ENCODE results near the gene EXOC4.
"Not testable (repeated sequence)": the region's sequence is repeated elsewhere in the genome, so short reads cannot be mapped to it uniquely, and the experiment has no call there.

EXOC4 gene

GRCh38 chr7:133584956-133585668 lies 332.2 kb downstream of the EXOC4 start:
- FAIRE-seq, result no peak

- FAIRE-seq, result no peak
Measured at GRCh38 chr7:133586253-133586652, 333.4 kb downstream of the EXOC4 start.

GRCh38 chr7:133587903-133588302 lies 335.0 kb downstream of the EXOC4 start:
- no peak for FAIRE-seq

GRCh38 chr7:133590795-133591194 lies 337.9 kb downstream of the EXOC4 start:
- no peak for FAIRE-seq

GRCh38 chr7:133591704-133592340 lies 338.9 kb downstream of the EXOC4 start:
- FAIRE-seq, result no peak

GRCh38 chr7:133593561-133593960 lies 340.7 kb downstream of the EXOC4 start:
- no peak for FAIRE-seq

GRCh38 chr7:133601617-133602016 lies 348.7 kb downstream of the EXOC4 start:
- no peak for FAIRE-seq

- no peak for FAIRE-seq
Measured at GRCh38 chr7:133602291-133602690, 349.4 kb downstream of the EXOC4 start.

- no peak for FAIRE-seq
Measured at GRCh38 chr7:133606991-133607390, 354.1 kb downstream of the EXOC4 start.

GRCh38 chr7:133609806-133610205 lies 356.9 kb downstream of the EXOC4 start:
- FAIRE-seq, result no peak

- FAIRE-seq, result no peak
Measured at GRCh38 chr7:133611955-133612354, 359.1 kb downstream of the EXOC4 start.

GRCh38 chr7:133613250-133613790 lies 360.4 kb downstream of the EXOC4 start:
- FAIRE-seq, result no peak

GRCh38 chr7:133614251-133614650 lies 361.4 kb downstream of the EXOC4 start:
- FAIRE-seq, result no peak

GRCh38 chr7:133618970-133619369 lies 366.1 kb downstream of the EXOC4 start:
- no peak for FAIRE-seq

- no peak for FAIRE-seq
Measured at GRCh38 chr7:133619491-133619890, 366.6 kb downstream of the EXOC4 start.

GRCh38 chr7:133623721-133624120 lies 370.8 kb downstream of the EXOC4 start:
- FAIRE-seq, result no peak

- no peak for FAIRE-seq
Measured at GRCh38 chr7:133625046-133625445, 372.2 kb downstream of the EXOC4 start.

GRCh38 chr7:133629701-133630100 lies 376.8 kb downstream of the EXOC4 start:
- FAIRE-seq, result no peak

- FAIRE-seq, result no peak
Measured at GRCh38 chr7:133633055-133633454, 380.2 kb downstream of the EXOC4 start.

- no peak for FAIRE-seq
Measured at GRCh38 chr7:133635541-133635940, 382.7 kb downstream of the EXOC4 start.

- no peak for FAIRE-seq
Measured at GRCh38 chr7:133638857-133639256, 386.0 kb downstream of the EXOC4 start.

GRCh38 chr7:133641436-133641835 lies 388.6 kb downstream of the EXOC4 start:
- no peak for FAIRE-seq

- no peak for FAIRE-seq
Measured at GRCh38 chr7:133642907-133643306, 390.0 kb downstream of the EXOC4 start.

GRCh38 chr7:133643652-133644051 lies 390.8 kb downstream of the EXOC4 start:
- FAIRE-seq, result not testable (repeated sequence)
